Fibroblast of skin of left biceps (primary cell): ENCODE measurements around the gene TAS2R9.
"Not testable (repeated sequence)": the region's sequence is repeated elsewhere in the genome, so short reads cannot be mapped to it uniquely, and the experiment has no call there.

Experiments used
- DNase-seq, 2 experiments: peaks; one replicate each; pipeline ENCODE4 v3.0.0-alpha.2; 2013; ENCODE audit warnings: low read depth in 2 of 2

Gene TAS2R9, protein sequence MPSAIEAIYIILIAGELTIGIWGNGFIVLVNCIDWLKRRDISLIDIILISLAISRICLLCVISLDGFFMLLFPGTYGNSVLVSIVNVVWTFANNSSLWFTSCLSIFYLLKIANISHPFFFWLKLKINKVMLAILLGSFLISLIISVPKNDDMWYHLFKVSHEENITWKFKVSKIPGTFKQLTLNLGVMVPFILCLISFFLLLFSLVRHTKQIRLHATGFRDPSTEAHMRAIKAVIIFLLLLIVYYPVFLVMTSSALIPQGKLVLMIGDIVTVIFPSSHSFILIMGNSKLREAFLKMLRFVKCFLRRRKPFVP

DNA sequence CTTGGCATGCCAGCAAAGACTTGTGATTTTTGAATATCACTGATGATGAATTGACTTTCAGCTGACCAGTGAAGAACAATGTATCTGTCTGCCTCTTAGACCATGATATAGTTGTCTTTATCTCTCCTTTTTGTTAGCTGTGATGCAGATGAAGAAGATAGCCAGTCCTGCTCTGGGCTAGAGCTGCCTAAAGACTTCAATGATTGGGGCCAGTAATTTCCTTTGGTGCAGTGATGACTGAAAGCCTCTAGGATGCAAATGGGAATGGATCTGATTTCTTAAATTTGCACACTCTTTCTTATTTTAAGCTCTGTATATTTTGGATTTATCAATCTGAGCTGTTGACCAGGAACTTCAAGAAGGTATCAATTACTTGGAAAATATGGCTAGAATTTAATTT is at the start of gene TAS2R9:
Gene TAS2R9 (minus strand): TSS at position 101 of the 400 bp plus-strand sequence. CDS start 93 bp downstream, at position 8.
- no peak for DNase-seq

DNA sequence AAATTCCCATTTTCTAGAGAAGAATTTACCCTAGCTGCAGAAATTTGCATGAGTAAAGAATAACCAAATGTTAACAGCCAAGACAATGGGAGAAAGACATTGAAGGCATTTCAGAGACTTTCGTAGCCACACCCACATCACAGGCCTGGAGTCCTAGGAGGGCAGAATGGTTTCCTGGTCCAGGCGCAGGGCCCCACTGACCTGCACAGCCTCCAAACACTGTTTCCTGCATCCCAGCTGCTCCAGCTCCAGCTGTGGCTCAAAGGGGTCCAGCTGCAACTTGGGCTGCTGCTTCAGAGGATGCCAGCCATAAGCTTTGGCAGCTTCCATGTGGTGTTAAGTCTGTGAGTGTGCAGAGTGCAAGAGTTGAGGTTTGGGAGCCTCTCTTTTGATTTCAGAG is 45.8 kb upstream of the TAS2R9 start:
- no peak for DNase-seq

DNA sequence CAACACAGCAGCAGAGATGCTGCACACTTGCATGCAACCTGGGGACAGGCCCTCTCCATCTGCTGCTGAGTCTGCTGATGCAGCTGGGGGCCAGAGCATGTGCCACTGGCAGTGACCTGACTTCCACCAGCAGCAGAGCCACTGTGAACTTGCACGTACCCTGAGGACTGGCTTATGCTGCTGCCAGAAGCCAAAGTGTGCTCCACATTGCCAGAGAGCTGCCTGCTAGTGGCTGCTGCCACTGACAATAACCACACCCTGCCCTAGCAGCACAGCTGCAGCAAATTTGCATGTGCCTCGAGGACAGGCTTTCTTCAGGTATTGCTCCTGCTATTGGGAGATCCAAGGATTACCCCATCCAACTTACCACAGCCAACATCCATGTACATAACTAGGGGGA is 43.8 kb upstream of the TAS2R9 start:
- DNase-seq: no peak

DNA sequence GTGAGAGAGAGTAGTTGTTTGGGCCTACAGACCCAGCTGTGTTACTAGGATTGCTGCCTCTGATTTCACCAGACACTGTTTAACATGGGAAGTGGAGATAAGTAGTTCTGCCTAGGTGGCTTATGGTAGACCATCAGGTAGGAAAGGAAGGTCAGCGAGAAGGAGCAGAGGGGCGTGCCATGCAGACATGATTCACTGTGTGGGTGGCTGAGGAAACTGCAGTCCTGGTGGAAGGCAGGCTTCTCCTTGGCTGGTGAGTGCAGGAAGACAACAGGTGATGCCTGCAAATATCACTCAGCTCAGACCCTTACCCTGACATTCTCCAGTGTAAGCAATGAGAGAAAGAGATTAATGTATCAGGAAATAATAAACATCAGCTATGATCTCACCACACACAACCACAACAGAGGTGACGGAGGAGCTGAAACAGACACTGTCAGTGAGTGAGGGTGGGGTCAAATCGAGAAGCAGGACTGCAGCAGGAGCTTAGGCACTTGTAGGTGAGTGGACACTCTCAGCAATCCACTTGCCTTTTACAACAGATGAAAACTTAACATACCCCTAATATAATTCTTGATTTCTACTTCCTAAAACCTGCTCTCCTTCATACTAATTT is 41.4 kb upstream of the TAS2R9 start:
- no peak for DNase-seq

DNA sequence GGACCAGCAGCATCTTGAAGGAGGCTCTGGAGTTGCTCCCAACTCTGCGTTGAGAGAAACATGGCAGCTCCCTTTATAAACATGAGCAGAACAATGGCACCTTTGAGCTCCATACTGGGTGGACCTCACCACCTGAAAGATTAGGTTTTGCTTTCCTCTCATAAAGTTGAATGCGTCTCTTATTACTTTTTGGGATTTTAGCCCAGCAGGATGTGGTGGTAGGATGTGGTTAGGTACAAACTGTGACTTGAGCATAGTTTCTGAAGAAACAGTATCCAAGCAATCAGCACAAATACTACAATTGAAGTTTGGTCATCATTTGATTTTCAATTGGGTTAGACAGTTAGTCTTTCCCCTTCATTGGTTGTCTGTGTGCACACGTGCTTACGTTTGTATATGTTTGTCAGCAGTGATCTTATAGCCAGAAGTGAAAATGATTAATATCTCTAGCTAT is 39.5 kb upstream of the TAS2R9 start, which contains the start of gene PRR4:
Gene PRR4 (minus strand): TSS at position 51 of the 454 bp plus-strand sequence. CDS start 38 bp downstream, at position 13.
- DNase-seq: no peak

DNA sequence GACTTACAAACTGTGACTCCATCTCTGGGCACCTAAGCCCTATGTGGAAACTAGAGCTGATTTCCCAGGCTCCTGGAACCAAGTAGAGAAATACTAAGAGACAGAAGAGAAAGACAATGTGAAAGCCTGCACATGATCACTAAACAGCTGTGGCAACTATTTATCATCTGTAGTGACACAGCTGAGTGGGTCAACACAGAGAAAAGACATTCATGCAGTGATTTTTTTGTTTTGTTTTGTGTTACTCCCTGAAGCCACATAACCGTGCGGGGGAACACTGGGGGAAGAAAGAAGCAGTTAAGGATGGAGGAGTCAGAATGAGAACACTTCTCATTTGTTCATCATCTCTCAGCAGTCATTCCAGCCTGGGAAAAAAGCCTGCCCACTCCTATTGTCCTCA is 37.8 kb upstream of the TAS2R9 start:
- DNase-seq: no peak

DNA sequence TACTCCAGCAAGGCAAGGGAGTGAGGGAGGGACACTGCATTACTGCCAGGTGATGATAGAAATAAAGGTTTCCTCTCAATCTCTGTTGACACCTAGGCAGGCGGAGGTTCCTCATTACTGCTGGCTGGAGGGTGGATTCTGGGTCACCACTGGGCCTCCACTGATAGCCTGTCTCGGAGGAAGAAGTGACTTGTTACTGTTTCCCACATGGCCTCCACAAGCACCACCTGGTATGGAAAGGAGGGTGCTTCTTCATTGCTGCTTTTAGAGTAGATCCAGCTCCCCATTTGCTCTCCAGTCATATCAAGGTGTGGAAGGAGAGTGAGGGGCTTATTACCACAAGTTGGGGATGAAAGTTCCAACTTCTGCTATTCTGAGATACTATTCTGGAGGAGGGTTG is 32.9 kb upstream of the TAS2R9 start:
- no peak for DNase-seq

DNA sequence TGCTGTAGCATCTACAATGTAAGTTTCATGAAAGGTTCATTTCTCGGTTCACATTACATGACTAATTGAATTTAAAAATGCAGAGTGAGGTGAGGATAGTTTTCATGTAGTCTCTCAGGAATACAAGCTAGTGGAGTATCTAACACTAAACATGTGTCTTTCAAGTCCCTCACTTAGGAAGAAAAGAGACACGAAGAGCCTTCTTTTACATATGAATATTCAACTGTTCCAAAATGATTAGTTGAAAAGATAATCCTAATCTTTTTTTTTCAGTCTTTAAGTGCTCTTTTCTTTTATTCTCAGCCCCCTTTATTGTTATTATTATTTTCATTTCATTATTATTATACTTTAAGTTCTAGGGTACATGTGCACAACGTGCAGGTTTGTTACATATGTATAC is 28.5 kb upstream of the TAS2R9 start:
- DNase-seq: no peak

DNA sequence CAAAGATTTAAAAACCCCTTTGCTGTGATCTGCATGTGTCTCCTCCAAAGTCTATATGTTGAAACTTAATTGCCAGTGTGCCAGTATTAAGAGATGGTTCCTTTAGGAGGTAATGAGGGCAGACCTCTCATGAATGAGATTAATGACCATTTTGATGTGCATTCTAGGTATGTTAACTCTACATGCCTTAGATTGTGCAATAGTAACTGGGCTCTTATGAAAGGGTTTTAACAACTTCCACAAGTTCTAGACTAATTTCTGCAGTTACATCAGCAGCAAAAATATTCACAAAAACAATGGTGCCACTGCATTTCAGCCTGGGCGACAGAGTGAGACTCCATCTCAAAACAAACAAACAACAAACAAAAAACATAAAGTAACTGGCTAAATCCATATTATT is 20.0 kb upstream of the TAS2R9 start:
- DNase-seq: no peak

DNA sequence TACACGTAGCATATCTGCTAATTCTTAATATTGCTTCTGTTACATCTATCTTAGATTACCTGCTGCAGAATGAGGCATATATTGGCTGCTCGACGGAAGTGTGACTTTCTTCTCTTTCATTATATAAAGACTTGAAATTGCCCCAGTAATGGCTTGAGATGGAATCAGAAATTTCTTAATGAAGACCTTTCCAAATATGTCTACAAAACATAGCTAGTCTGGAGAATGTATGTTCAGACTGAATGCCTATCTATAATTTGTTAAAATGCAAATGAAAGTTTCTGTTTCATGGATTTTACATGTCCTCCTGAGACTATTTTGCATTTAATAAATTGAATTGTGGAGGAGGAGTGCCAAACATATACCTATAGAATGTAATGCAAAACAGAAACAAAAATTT is 16.3 kb upstream of the TAS2R9 start, which contains the start of gene TAS2R10:
Gene TAS2R10 (minus strand): TSS at position 101 of the 400 bp plus-strand sequence. CDS start 89 bp downstream, at position 12.
- no peak for DNase-seq

DNA sequence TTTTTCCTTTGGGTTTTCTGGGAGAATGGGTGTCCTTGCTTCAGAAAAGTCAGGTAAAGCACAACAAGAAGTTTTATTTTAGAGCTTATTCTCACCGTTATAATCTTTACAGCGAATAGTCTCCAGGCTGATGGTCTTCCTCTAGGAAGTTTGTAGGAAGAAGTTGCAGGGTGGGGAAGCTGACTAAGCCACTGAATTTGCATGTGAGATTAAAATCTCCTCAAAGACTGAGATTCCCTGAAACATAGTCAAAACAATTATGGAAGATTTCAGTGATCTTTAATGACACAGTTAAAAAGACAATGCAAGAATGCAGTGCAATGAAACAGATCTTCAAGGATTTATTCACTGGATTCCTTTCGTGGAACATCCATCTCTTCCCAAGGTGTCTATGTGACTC is 15.0 kb upstream of the TAS2R9 start:
- DNase-seq: no peak

DNA sequence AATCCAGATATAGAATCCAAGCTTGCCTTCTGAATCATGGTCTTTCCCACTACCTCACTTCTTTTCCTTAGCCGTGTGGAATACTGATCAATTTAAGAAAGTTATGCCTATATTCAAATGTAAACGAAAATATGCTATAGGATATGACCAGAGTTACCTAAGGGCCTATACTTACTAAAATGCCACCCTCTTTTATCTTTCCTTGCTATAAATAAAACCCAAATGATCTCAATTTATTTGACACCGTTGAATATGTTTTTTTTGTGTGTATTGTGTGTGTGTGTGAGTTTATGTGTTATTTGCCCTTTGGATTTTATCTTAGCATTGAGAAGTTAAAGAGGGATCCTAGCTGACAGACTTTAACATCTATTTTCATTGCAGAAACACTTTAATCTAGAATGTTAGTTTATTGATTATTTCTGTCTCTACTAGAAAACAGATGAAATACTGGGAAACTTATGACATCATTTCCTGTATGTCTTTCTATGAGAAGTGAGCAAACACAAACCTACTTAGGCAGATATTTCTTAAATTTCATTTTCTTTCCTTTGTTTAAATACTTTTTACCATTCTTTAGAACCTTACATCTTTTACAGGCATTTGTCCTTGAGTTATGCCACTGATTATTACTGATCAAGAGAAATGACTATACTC is 2.0 kb upstream of the TAS2R9 start:
- DNase-seq: no peak

DNA sequence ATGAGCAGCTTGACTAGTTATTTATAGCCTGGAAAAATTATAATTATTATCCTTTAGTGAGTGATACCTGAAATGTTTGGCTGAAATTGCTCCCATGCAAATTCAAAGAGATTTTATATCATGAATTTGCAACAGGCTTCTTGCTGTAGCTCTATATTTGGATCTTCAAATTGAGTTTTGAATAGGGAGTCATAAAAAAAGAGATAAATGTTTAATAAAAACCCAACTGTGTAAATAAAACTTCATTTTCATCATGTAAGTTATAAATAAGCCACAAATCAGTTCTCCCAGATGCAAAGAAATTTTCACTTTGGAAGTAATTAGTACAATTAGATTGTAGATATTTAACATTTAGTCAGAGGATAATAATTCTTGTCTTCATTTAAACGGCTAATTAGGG is 2.8 kb downstream of the TAS2R9 start, which contains the start of gene TAS2R8:
Gene TAS2R8 (minus strand): TSS at position 101 of the 400 bp plus-strand sequence. CDS start 306 bp downstream, outside the sequence.
- no peak for DNase-seq

DNA sequence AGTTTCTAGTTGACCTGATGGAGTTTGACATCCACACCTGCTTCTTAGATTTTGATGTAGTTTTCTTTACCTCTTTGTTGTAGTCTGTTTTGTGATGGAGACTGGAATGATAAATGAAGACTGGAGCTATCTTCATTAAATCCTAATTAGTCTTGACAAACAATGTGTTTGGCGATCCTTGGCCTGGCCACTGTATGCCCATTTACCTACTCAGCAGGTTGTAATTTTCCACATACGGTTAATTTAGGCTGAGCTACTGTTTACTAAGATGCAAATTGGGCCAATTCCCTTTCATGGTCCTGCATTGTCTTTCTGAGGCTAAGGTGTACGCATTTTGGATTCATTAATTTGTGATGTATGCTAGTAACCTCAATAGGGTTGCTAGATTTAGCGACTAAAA is 7.4 kb downstream of the TAS2R9 start, which contains the start of gene TAS2R7:
Gene TAS2R7 (minus strand): TSS at position 41 of the 400 bp plus-strand sequence. CDS start 57 bp downstream, outside the sequence.
- no peak for DNase-seq

DNA sequence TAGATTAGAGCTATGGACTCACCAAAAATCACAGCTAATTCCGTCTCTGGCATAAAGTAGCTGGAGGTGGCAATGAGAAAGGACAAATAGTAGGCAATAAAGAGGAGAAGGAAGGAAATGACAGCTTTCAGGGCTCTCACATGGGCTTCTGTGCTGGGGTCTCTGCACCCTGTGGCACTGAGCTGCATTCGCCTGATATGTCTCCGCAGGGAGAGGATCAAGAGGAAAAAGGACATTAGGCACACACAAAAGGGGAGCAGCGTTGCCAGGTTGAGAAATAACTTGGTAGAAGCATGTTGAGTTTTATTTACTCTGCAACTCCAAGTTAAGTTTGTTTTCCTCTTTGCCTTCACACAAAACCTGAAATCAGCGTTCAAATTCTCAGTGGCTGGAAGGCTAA is 8.2 kb downstream of the TAS2R9 start:
- DNase-seq: no peak

DNA sequence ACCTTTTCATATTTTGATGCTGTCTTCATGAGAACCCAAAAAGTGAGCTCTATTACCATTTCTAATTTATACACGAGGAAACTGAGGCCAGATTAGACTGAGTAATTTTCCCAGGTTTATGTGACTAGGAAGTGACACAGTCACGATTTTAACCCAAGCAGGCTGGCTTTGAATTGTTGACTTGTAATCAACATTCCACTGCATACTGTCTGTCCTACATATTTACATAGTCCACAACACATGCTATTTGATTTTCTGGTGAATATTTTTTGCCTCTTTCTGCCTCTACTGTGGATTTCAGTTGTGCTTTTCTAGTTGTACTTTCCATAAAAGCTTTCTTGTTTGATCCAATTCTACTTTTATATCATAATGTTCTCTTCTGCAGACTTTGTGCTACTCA is 15.7 kb downstream of the TAS2R9 start:
- DNase-seq: no peak

DNA sequence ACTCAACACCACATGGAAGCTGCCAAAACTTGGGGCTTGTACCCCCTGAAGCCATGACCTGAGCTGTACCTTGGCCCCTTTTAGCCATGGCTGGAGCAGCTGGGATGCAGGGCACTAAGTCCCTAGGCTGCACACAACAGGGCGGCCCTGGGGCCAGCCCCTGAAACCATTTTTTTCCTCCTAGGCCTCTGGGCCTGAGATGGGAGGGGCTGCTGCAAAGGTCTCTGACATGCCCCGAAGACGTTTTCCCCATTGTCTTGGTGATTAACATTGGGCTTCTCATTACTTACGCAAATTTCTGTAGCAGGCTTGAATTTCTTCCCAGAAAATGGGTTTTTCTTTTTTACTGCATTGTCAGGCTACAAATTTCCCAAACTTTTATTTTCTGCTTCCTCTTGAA is 18.2 kb downstream of the TAS2R9 start:
- not testable (repeated sequence) for DNase-seq

DNA sequence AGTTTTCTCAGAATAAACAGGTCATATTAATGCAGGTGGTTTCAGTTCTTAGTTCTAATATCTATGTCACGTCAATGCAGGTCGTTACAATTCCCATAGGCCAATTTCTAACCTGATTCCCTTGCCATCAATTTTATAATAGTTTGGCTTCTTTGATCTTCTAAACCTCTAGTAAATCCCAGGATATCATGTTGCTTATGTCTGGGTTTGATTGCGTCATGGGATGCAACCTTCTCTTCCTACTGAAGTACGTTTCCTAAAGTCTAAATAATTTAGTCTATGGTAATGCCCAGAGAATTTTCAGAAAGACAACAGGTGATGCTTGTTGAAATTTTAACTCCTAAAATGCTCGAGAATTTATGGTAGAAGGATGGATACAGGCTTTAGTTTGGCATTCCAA is 26.7 kb downstream of the TAS2R9 start:
- no peak for DNase-seq

DNA sequence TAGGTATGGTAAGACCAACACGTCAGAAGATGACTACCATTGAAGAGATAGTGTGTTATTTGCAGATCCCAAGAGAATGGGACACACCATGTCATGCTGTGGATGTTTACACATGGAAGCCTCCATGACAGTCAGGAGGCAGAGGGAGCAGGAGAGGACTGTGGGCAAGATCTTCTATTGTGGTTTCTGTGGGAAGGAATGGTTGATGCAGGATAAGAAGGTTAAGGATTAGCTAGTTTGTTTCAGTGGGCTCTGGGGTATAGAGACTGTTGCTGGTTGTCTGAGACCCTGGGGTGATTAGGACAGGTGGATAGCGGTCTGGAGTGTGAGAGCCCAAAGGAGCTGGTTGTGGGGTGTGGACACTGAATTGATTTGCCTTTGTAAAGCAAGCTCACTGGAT is 30.9 kb downstream of the TAS2R9 start:
- no peak for DNase-seq

DNA sequence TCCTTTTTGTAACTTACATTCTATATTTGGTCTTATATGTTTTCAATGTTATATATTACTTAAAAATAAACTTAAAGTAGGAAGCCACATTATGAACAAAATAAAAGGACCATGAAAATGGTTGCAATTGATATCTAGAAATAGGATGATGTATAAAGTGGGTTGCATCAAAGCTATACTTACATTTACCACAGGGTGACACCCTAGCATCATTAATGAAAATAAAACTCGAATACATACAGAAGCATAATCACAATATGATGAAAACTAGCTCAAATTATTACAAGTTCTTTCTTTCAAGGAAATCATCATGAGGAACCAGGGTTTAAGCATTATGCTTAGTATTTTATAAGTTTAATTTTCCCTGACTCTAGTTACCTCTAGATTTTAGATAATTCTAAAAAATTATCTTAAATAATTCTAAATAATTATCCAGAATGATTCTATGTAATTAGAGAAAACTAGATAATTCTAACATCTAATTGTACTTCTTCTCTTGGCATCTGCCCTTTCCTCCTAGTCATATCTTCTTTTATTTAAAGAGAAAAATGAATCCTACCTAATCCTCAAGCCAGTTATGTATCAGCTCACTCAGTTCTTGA is 38.7 kb downstream of the TAS2R9 start:
- DNase-seq: peak in 1 of 2 experiments; percentile 14

DNA sequence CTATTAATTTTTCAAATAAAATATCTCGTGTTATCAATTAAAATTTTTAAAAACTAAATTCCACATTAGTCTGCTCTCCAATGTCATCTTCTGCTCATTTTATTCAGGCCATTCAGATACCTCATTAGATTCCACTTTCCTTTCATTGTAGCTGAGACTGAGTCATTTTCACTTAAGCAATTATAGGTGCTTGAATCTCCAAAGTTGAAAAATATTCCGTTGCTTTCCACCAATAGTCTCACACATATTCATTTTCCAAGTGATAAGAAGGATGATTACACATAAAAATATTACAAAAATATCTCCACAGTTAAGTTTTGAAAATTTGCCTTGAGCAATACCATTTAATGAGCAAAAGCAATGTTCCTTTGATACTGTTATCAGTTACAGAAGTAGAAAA is 50.3 kb downstream of the TAS2R9 start:
- no peak for DNase-seq
